Heart left ventricle (tissue), 16 donors: ENCODE data around the gene CLCA2. TPM values are rescaled to one million over a fixed set of nuclear protein-coding genes. Genes with fewer than 3 reads are reported as not detected.

Source experiments
- ATAC-seq, 4 donors: fragments of 200-7000 bp; cut with Tn5 transposase; one replicate each; pipeline ENCODE4 v1.9.1; 2020 to 2022; ENCODE audit warnings: moderate library complexity in 4 of 4, mild to moderate bottlenecking in 3 of 4, moderate number of reproducible peaks in 1 of 4
- DNase-seq, 5 donors: peaks; one replicate each; pipeline ENCODE4 v3.0.0-alpha.2; 2020
- H3K27ac ChIP-seq, 12 donors: fragments of 200-600 bp; sonication (generic) in 4 of 12; one replicate each; pipeline versions ENCODE4 v1.5.0 to v1.8.0; 2016 to 2022; ENCODE audit warnings: mild to moderate bottlenecking in 2 of 12
- H3K27me3 ChIP-seq, 9 donors: fragments of 200-600 bp; sonication (generic) in 2 of 9; one replicate each; pipeline versions ENCODE4 v1.5.1 to v1.8.0; 2016 to 2022; ENCODE audit warnings: mild to moderate bottlenecking in 3 of 9
- H3K36me3 ChIP-seq, 9 donors: fragments of 200-600 bp; sonication (generic) in 2 of 9; one replicate each; pipeline versions ENCODE4 v1.5.0 to v1.8.0; 2018 to 2022; ENCODE audit warnings: mild to moderate bottlenecking in 2 of 9
- H3K4me1 ChIP-seq, 12 donors: fragments of 200-600 bp; sonication (generic) in 4 of 12; one replicate each; pipeline versions ENCODE4 v1.5.0 to v1.8.0; 2016 to 2022; ENCODE audit warnings: mild to moderate bottlenecking in 3 of 12
- H3K4me3 ChIP-seq, 12 donors: fragments of 200-600 bp; sonication (generic) in 4 of 12; one replicate each; pipeline versions ENCODE4 v1.5.0 to v1.8.0; 2017 to 2022; ENCODE audit warnings: mild to moderate bottlenecking in 9 of 12, moderate library complexity in 4 of 12
- H3K9me3 ChIP-seq, 12 donors: fragments of 200-600 bp; sonication (generic) in 4 of 12; one replicate each; pipeline versions ENCODE4 v1.5.0 to v1.8.0; 2016 to 2022; ENCODE audit warnings: mild to moderate bottlenecking in 1 of 12
- POLR2A ChIP-seq, 2 donors: fragments of 450-650 bp; IDR thresholded peaks; one replicate each; pipeline ENCODE4 v1.6.1; 2017; ENCODE audit warnings: antibody characterized with exemption in 2 of 2, mild to moderate bottlenecking in 2 of 2, moderate library complexity in 2 of 2
- WGBS, 4 donors: extraction: QIAGEN DNeasy Blood & Tissue Kit in 2 of 4; methylation state at CpG; one replicate each; pipeline versions ENCODE4 v1.1.5 to v1.1.7; 2013 to 2018; 5-methylcytosine and 5-hydroxymethylcytosine counted together
- intact Hi-C, 10 donors: fragments of 100-400 bp; cut with DNase I; formaldehyde crosslinking; loops; one replicate each; pipeline versions ENCODE4 v1.11.1 to v1.14.2; 2022
- long read RNA-seq, 3 donors: library from polyadenylated mRNA; unstranded; transcript quantifications; one replicate each; pipeline ENCODE4 v2.0.0, GENCODE V29; 2020 to 2021
- polyA plus RNA-seq, 2 donors: library from polyadenylated mRNA; stranded (reverse); fragments of 200-250 nt; gene quantifications; one replicate each; pipeline ENCODE4 v1.2.3, GENCODE V29; 2013
- total RNA-seq, 9 donors: library from RNA; depleted of rRNA in 2 of 9; stranded (reverse); fragments of >200 nt in 2 of 9; fragmentation: NEBNext Ultra II Directional in 3 of 9; extraction: Animal tissue kit (Norgen Biotek cat#: 25700) in 3 of 9; gene quantifications; one replicate each; pipeline versions ENCODE4 v1.1.0 to v1.2.4, GENCODE V29; 2016 to 2023
- TF ChIP-seq, protein P1 (sequence below), 12 donors: fragments of 200-600 bp; sonication (generic) in 4 of 12; IDR thresholded peaks; one replicate each; pipeline versions ENCODE4 v1.5.0 to v1.8.0; 2018 to 2022; ENCODE audit warnings: antibody characterized with exemption in 12 of 12, mild to moderate bottlenecking in 5 of 12
- donor health status: ischemic (EF 13 %, LVEDD 7.1; RV severe dilation, severe dysfunction).
- donor health status: healthy with polysubstance abuse.
- donor health status: DM: no; HTN: yes; CAD: no.
- donor health status: DM: no; HTN: no; CAD: no.
- donor health status: ischemic (EF 25% LVEDD 6.9; RV normal size, moderate dysfunction).
- donor health status: ischemic (EF 25% LVEDD 5.7; RV mildly dilated, moderate dysfunction).
- donor health status: healthy.
- donor health status: DM: yes; HTN: yes; CAD: no.
- donor health status: ischemic (EF 35%, LVEDD 5.7; RV mildly dilated, moderate dysfunction).
- donor health status: nonischemic (EF 11% LVEDD 7.7; RV severe dilation, severe dysfunction).
- donor health status: DM: yes; HTN: yes; CAD: no.
- donor health status: PGD.
- donor health status: ischemic (EF 29% LVEDD 5.4; RV normal size, mild dysfunction).
- donor health status: nonischemic (EF 23%, LVEDD 6.1; RV moderate dilation, normal function).

Gene CLCA2, protein sequence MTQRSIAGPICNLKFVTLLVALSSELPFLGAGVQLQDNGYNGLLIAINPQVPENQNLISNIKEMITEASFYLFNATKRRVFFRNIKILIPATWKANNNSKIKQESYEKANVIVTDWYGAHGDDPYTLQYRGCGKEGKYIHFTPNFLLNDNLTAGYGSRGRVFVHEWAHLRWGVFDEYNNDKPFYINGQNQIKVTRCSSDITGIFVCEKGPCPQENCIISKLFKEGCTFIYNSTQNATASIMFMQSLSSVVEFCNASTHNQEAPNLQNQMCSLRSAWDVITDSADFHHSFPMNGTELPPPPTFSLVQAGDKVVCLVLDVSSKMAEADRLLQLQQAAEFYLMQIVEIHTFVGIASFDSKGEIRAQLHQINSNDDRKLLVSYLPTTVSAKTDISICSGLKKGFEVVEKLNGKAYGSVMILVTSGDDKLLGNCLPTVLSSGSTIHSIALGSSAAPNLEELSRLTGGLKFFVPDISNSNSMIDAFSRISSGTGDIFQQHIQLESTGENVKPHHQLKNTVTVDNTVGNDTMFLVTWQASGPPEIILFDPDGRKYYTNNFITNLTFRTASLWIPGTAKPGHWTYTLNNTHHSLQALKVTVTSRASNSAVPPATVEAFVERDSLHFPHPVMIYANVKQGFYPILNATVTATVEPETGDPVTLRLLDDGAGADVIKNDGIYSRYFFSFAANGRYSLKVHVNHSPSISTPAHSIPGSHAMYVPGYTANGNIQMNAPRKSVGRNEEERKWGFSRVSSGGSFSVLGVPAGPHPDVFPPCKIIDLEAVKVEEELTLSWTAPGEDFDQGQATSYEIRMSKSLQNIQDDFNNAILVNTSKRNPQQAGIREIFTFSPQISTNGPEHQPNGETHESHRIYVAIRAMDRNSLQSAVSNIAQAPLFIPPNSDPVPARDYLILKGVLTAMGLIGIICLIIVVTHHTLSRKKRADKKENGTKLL
- total RNA-seq: under 1 TPM in 2 of 9 donors, not detected in 7; 0.16 to 0.24 TPM
- polyA plus RNA-seq: under 1 TPM in 1 of 2 donors, not detected in 1; 0.07 TPM
- long read RNA-seq, donor 1: 0 reads
- long read RNA-seq, donor 2: 0 reads
- long read RNA-seq, donor 3: 0 reads

DNA sequence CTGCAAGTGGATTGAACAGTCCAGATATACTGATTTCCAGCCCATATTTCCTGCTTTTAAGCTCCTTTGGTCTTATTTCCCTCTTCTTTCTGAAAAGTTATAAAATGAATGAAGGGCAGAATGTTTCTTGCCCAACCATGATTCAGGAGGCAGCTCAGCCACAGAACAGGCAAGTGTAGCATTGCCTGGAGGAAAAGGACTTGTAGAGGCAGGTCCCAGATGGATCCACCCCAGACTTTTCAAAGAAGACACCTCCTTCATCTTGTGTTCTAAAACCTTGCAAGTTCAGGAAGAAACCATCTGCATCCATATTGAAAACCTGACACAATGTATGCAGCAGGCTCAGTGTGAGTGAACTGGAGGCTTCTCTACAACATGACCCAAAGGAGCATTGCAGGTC lies at the start of gene CLCA2:
Gene CLCA2, plus strand, starts transcription at position 299 of the 400 bp plus-strand sequence. Its CDS starts 77 bp downstream, at position 376.
- Histone ChIP-seq H3K9me3 (no peaks in the 10 kb centered on the region), H3K4me3 (no peak within 1 kb of the TSS), H3K36me3 (no peaks in the 10 kb centered on the region), H3K27me3 (no peaks in the 10 kb centered on the region), H3K4me1 (peaks cover 0 to 7% (median 0%) of the 10 kb centered on the region in 12 donors), H3K27ac (no peak within 1 kb of the TSS)
- TF ChIP-seq, protein P1, sequence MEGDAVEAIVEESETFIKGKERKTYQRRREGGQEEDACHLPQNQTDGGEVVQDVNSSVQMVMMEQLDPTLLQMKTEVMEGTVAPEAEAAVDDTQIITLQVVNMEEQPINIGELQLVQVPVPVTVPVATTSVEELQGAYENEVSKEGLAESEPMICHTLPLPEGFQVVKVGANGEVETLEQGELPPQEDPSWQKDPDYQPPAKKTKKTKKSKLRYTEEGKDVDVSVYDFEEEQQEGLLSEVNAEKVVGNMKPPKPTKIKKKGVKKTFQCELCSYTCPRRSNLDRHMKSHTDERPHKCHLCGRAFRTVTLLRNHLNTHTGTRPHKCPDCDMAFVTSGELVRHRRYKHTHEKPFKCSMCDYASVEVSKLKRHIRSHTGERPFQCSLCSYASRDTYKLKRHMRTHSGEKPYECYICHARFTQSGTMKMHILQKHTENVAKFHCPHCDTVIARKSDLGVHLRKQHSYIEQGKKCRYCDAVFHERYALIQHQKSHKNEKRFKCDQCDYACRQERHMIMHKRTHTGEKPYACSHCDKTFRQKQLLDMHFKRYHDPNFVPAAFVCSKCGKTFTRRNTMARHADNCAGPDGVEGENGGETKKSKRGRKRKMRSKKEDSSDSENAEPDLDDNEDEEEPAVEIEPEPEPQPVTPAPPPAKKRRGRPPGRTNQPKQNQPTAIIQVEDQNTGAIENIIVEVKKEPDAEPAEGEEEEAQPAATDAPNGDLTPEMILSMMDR (IDR thresholded peaks at IDR 0.05): no peak
- DNase-seq (no peak), ATAC-seq (no peak)
- intact Hi-C loops: no loop called here

GRCh38 chr1:86375688-86376087 lies 48.3 kb upstream of the CLCA2 start:
- no peak for TF ChIP-seq POLR2A (IDR thresholded peaks at IDR 0.05)
- TF ChIP-seq, protein P1 (IDR thresholded peaks at IDR 0.05): no peak
- DNase-seq (no peak), ATAC-seq (no peak)
- intact Hi-C loops: loop anchor here in 4 of 10 donors (5.0 to 10.0 kb wide), 3 partner anchors 129 to 312 kb away; no protein-coding TSS in a partner anchor
- no peak overlapping the region for H3K27ac ChIP-seq
- peaks cover 0 to 7% (median 0%) of the 10 kb centered on the region in 12 donors for H3K4me1 ChIP-seq
- no peaks in the 10 kb centered on the region for H3K9me3 ChIP-seq
- H3K27me3 ChIP-seq: no peaks in the 10 kb centered on the region
- H3K4me3 ChIP-seq: no peak overlapping the region
- peaks cover 0 to 39% (median 24%) of the 10 kb centered on the region in 9 donors for H3K36me3 ChIP-seq
- WGBS, 4 donors: 86 to 95% (median 91%) methylated on average over 1 of the region's 1 CpG

DNA sequence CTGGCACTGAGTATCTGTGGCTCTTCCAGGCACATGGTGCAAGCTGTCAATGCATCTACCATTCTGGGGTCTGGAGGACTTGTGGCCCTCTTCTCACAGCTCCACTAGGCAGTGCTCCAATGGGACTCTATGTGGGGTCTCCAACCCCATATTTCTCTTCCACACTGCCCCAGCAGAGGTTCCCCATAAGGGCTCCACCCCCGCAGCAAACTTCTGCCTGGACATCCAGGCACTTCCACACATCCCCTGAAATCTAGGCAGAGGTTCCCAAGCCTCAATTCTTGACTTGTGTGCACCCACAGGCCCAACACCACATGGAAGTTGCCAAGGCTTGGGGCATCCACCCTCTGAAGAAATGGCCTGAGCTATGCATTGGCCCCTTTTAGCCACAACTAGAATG lies 46.6 kb upstream of the CLCA2 start:
- intact Hi-C loops: loop anchor here in 4 of 10 donors (5.0 to 10.0 kb wide), 3 partner anchors 127 to 310 kb away; no protein-coding TSS in a partner anchor
- Histone ChIP-seq H3K4me3 (no peak overlapping the region), H3K9me3 (no peaks in the 10 kb centered on the region), H3K4me1 (peaks cover 0 to 13% (median 0%) of the 10 kb centered on the region in 12 donors), H3K27me3 (no peaks in the 10 kb centered on the region), H3K27ac (no peak overlapping the region), H3K36me3 (peaks cover 0 to 30% (median 22%) of the 10 kb centered on the region in 9 donors)
- ATAC-seq: no peak
- TF ChIP-seq, protein P1 (IDR thresholded peaks at IDR 0.05): no peak
- no peak for TF ChIP-seq POLR2A (IDR thresholded peaks at IDR 0.05)
- no peak for DNase-seq
- 98 to 100% (median 100%) methylated on average over 1 of the region's 1 CpG for WGBS, 4 donors
